D721Med (cell line): ENCODE results near the gene PDSS2.

Source experiments
- DNase-seq: peaks from one replicate; pipeline ENCODE4 v3.0.0; 2011; ENCODE audit warnings: low spot score; ENCODE audit not compliant: insufficient read length
- FAIRE-seq: peaks from 2 replicates; lab custom pipeline; 2011; peaks lifted over from hg19 to GRCh38; lab: Jason Lieb, UNC
- CTCF ChIP-seq: IDR thresholded peaks from 2 replicates; pipeline ENCODE4 v1.5.1; 2012; ENCODE audit warnings: mild to moderate bottlenecking, control low read depth; ENCODE audit not compliant: insufficient read depth; ENCODE audit errors: missing control alignments

The PDSS2 gene

GRCh38 chr6:107413966-107414645 is 45.3 kb downstream of the PDSS2 start:
- no peak for DNase-seq
- no peak for FAIRE-seq
- TF ChIP-seq CTCF = no peak

- no peak for FAIRE-seq
- DNase-seq = no peak
- TF ChIP-seq CTCF = no peak
Measured at GRCh38 chr6:107411161-107411560, 48.2 kb downstream of the PDSS2 start.

GRCh38 chr6:107409942-107410341 is 49.4 kb downstream of the PDSS2 start:
- no peak for FAIRE-seq
- DNase-seq = no peak

GRCh38 chr6:107408714-107409113 is 50.6 kb downstream of the PDSS2 start:
- DNase-seq (no peak), FAIRE-seq (no peak)
- no peak for TF ChIP-seq CTCF

More at GRCh38 chr6:107409942-107410341, 49.4 kb downstream of the PDSS2 start:
- TF ChIP-seq CTCF = no peak

GRCh38 chr6:107405002-107405401 is 54.4 kb downstream of the PDSS2 start:
- DNase-seq = no peak
- FAIRE-seq = no peak
- TF ChIP-seq CTCF = no peak

- DNase-seq (no peak), FAIRE-seq (no peak)
- TF ChIP-seq CTCF = no peak
Measured at GRCh38 chr6:107402533-107402932, 56.8 kb downstream of the PDSS2 start.

- DNase-seq = no peak
- FAIRE-seq = no peak
- TF ChIP-seq CTCF = no peak
Measured at GRCh38 chr6:107401573-107401972, 57.8 kb downstream of the PDSS2 start.
